ENCODE results near the gene VILL.

DNA sequence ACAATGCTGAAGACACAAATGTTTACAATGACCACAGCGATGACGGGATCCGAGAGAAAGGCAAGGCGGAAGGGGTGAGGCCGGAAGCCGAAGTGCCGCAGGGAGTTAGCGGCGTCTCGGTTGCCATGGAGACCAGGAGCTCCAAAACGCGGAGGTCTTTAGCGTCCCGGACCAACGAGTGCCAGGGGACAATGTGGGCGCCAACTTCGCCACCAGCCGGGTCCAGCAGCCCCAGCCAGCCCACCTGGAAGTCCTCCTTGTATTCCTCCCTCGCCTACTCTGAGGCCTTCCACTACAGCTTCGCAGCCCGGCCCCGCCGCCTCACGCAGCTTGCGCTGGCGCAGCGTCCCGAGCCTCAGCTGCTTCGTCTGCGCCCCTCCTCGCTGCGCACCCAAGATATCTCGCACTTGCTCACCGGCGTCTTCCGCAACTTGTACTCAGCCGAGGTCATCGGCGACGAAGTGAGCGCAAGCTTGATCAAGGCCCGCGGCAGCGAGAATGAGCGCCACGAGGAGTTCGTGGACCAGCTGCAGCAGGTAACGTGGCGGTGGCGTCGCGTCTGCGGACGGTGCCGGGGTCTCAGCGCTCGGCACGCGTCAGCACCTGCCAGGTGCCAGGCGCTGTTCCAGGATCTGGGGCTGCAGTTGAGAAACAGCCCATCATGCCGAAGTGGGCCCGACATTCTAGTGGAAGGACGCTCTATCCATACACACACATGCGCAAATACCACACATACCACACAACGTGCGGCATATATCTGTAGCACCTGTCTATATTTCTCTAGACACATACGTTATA lies 48.7 kb downstream of the VILL start, which contains the start of gene DLEC1:
- TF ChIP-seq, protein P1, sequence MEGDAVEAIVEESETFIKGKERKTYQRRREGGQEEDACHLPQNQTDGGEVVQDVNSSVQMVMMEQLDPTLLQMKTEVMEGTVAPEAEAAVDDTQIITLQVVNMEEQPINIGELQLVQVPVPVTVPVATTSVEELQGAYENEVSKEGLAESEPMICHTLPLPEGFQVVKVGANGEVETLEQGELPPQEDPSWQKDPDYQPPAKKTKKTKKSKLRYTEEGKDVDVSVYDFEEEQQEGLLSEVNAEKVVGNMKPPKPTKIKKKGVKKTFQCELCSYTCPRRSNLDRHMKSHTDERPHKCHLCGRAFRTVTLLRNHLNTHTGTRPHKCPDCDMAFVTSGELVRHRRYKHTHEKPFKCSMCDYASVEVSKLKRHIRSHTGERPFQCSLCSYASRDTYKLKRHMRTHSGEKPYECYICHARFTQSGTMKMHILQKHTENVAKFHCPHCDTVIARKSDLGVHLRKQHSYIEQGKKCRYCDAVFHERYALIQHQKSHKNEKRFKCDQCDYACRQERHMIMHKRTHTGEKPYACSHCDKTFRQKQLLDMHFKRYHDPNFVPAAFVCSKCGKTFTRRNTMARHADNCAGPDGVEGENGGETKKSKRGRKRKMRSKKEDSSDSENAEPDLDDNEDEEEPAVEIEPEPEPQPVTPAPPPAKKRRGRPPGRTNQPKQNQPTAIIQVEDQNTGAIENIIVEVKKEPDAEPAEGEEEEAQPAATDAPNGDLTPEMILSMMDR (IDR thresholded peaks at IDR 0.05; ENCODE audit: low read depth, low read length): no peak
- no peak for TF ChIP-seq EZH2phosphoT487 (IDR thresholded peaks at IDR 0.05; ENCODE audit: low read depth)

Data from OCI-LY3 (cell line).